ENCODE results near the gene PSMD12. TPM values are rescaled to one million over a fixed set of nuclear protein-coding genes. Genes with fewer than 3 reads are reported as not detected.

The PSMD12 gene
- total and polyA plus RNA-seq, 2 donors (not counting 3 experiments of a cell fraction or from before 2014, with no cell fraction given) = 14.1 to 73.0 TPM

- intact Hi-C loops (cut with micrococcal nuclease) (no loop called here), dilution Hi-C loops (cut with MboI; ENCODE audit: extremely low pct_ligation_motif_present, low sequenced_read_pairs) (no loop called here)
- no peaks in the 10 kb centered on the region for H3K36me3 ChIP-seq (ENCODE audit: control insufficient read depth in 2 of 2, extremely low read depth in 1 of 2, insufficient read depth in 2 of 2, low read length in 2 of 2)
- H4K20me1 ChIP-seq (replicated peaks; ENCODE audit: control insufficient read depth, extremely low read depth, insufficient read depth, low read length) = no peaks in the 10 kb centered on the region
- no peak overlapping the region for H3K27ac ChIP-seq (ENCODE audit: insufficient read depth, low read depth, low read length)
- no peak overlapping the region for H3K9ac ChIP-seq (replicated peaks; ENCODE audit: extremely low read depth, insufficient read depth, low read length)
- H3K4me1 ChIP-seq (ENCODE audit: control insufficient read depth, extremely low read depth, insufficient read depth, low read length) = no peaks in the 10 kb centered on the region
- FAIRE-seq (no peak), DNase-seq (ENCODE audit: low read depth, low spot score) (no peak)
- no peaks in the 10 kb centered on the region for H3K9me3 ChIP-seq (replicated peaks; ENCODE audit: control insufficient read depth, insufficient read depth, low read length)
- no peak overlapping the region for H2AFZ ChIP-seq (ENCODE audit: low read depth, low read length)
- no peak overlapping the region for H3K4me2 ChIP-seq (ENCODE audit: insufficient read depth, low read length)
- no peaks in the 10 kb centered on the region for H3K9me1 ChIP-seq (replicated peaks; ENCODE audit: control insufficient read depth, extremely low read depth, insufficient read depth, low read length)
- CTCF ChIA-PET = interaction anchor here (1.4 kb wide), 2 partner anchors 10 to 13 kb away, joined by 3 to 5 read pairs; no protein-coding TSS in a partner anchor
- no peaks in the 10 kb centered on the region for H3K27me3 ChIP-seq (ENCODE audit: control insufficient read depth in 2 of 2, insufficient read depth in 2 of 2, low read length in 2 of 2)
- no peaks in the 10 kb centered on the region for H3K79me2 ChIP-seq (ENCODE audit: control insufficient read depth, insufficient read depth, low read length)
- no peak overlapping the region for H3K4me3 ChIP-seq (replicated peaks in 1 of 3; ENCODE audit: insufficient read depth in 1 of 3, low read depth in 1 of 3, low read length in 3 of 3)
- TF ChIP-seq GATA2 (IDR thresholded peaks at IDR 0.05; ENCODE audit: insufficient read depth, insufficient read length, low read depth, low read length) = no peak
- no peak for TF ChIP-seq POLR2AphosphoS5 (IDR thresholded peaks at IDR 0.05; ENCODE audit: insufficient read depth, low read depth, low read length)
- POLR2A ChIA-PET = no interaction called here
- BruUV-seq (replicated peaks) = no TSS peak
Measured at GRCh38 chr17:67297454-67297960, 68.9 kb downstream of the PSMD12 start.

GRCh38 chr17:67294451-67295199 is 71.8 kb downstream of the PSMD12 start:
- Histone ChIP-seq H3K36me3 (ENCODE audit: control insufficient read depth in 2 of 2, extremely low read depth in 1 of 2, insufficient read depth in 2 of 2, low read length in 2 of 2) (no peaks in the 10 kb centered on the region), H3K27ac (ENCODE audit: insufficient read depth, low read depth, low read length) (no peak overlapping the region), H4K20me1 (replicated peaks; ENCODE audit: control insufficient read depth, extremely low read depth, insufficient read depth, low read length) (no peaks in the 10 kb centered on the region), H3K4me3 (replicated peaks in 1 of 3; ENCODE audit: insufficient read depth in 1 of 3, low read depth in 1 of 3, low read length in 3 of 3) (no peak overlapping the region), H3K79me2 (ENCODE audit: control insufficient read depth, insufficient read depth, low read length) (no peaks in the 10 kb centered on the region), H3K27me3 (ENCODE audit: control insufficient read depth in 2 of 2, insufficient read depth in 2 of 2, low read length in 2 of 2) (no peaks in the 10 kb centered on the region), H3K4me2 (ENCODE audit: insufficient read depth, low read length) (no peak overlapping the region), H2AFZ (ENCODE audit: low read depth, low read length) (no peak overlapping the region), H3K9ac (replicated peaks; ENCODE audit: extremely low read depth, insufficient read depth, low read length) (no peak overlapping the region), H3K9me3 (replicated peaks; ENCODE audit: control insufficient read depth, insufficient read depth, low read length) (no peaks in the 10 kb centered on the region), H3K9me1 (replicated peaks; ENCODE audit: control insufficient read depth, extremely low read depth, insufficient read depth, low read length) (no peaks in the 10 kb centered on the region), H3K4me1 (ENCODE audit: control insufficient read depth, extremely low read depth, insufficient read depth, low read length) (peaks cover 2% of the 10 kb centered on the region)
- FAIRE-seq = no peak
- TF ChIP-seq GATA2 (IDR thresholded peaks at IDR 0.05; ENCODE audit: insufficient read depth, insufficient read length, low read depth, low read length) (no peak), CTCF (IDR thresholded peaks at IDR 0.05; ENCODE audit: extremely low read depth in 1 of 2, insufficient read depth in 1 of 2, low read depth in 1 of 2, low read length in 2 of 2) (no peak), MAX (IDR thresholded peaks at IDR 0.05; ENCODE audit: insufficient read depth, insufficient read length) (no peak), MYC (IDR thresholded peaks at IDR 0.05; ENCODE audit: low read depth, low read length) (no peak), POLR2A (IDR thresholded peaks at IDR 0.05; ENCODE audit: low read depth, low read length) (no peak), JUN (IDR thresholded peaks at IDR 0.05; ENCODE audit: borderline replicate concordance, insufficient read depth, insufficient read length, low read depth) (no peak)
- no peak for DNase-seq (ENCODE audit: low read depth, low spot score)
- ChIA-PET CTCF (interaction anchor here (0.9 to 6.1 kb wide), 6 partner anchors 8 to 80 kb away, joined by 3 to 53 read pairs (median 3); no protein-coding TSS in a partner anchor), POLR2A (no interaction called here)
- no TSS peak for BruUV-seq (replicated peaks)
- intact Hi-C loops (cut with micrococcal nuclease) = loop anchor here (5.0 kb wide), 1 partner anchor 47 kb away; the partner anchor contains the start of gene HELZ
- dilution Hi-C loops (cut with MboI; ENCODE audit: extremely low pct_ligation_motif_present, low sequenced_read_pairs) = no loop called here
